Measurements from ENCODE around the gene ZBTB16. TPM values are rescaled to one million over a fixed set of nuclear protein-coding genes. Genes with fewer than 3 reads are reported as not detected.

The ZBTB16 gene
- total RNA-seq, 1 donor from 2014 or later = 21.9 TPM

GRCh38 chr11:114215428-114215827, 155.9 kb downstream of the ZBTB16 start:
- Mint-ChIP-seq H3K27me3 (ENCODE audit: low read depth) (peaks cover 15% of the 10 kb centered on the region), H3K4me1 (ENCODE audit: low read depth) (peaks cover 28% of the 10 kb centered on the region), H3K27ac (ENCODE audit: unreplicated experiment) (no peak overlapping the region), H3K4me3 (ENCODE audit: unreplicated experiment) (no peak overlapping the region), H3K36me3 (ENCODE audit: low read depth) (peaks cover 7% of the 10 kb centered on the region), H3K9me3 (ENCODE audit: low read depth) (no peaks in the 10 kb centered on the region)
- no peak for DNase-seq (ENCODE audit: low spot score)
- TF ChIP-seq, protein P1, sequence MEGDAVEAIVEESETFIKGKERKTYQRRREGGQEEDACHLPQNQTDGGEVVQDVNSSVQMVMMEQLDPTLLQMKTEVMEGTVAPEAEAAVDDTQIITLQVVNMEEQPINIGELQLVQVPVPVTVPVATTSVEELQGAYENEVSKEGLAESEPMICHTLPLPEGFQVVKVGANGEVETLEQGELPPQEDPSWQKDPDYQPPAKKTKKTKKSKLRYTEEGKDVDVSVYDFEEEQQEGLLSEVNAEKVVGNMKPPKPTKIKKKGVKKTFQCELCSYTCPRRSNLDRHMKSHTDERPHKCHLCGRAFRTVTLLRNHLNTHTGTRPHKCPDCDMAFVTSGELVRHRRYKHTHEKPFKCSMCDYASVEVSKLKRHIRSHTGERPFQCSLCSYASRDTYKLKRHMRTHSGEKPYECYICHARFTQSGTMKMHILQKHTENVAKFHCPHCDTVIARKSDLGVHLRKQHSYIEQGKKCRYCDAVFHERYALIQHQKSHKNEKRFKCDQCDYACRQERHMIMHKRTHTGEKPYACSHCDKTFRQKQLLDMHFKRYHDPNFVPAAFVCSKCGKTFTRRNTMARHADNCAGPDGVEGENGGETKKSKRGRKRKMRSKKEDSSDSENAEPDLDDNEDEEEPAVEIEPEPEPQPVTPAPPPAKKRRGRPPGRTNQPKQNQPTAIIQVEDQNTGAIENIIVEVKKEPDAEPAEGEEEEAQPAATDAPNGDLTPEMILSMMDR (IDR thresholded peaks at IDR 0.05) = no peak

GRCh38 chr11:114215871-114216795, 156.6 kb downstream of the ZBTB16 start:
- TF ChIP-seq, protein P1 (IDR thresholded peaks at IDR 0.05) = no peak
- H3K4me1 Mint-ChIP-seq (ENCODE audit: low read depth) = peaks cover 30% of the 10 kb centered on the region
- H3K4me3 Mint-ChIP-seq (ENCODE audit: unreplicated experiment) = no peak overlapping the region
- H3K27ac Mint-ChIP-seq (ENCODE audit: unreplicated experiment) = no peak overlapping the region
- peaks cover 5% of the 10 kb centered on the region for H3K36me3 Mint-ChIP-seq (ENCODE audit: low read depth)
- H3K27me3 Mint-ChIP-seq (ENCODE audit: low read depth) = peaks cover 15% of the 10 kb centered on the region
- no peak for DNase-seq (ENCODE audit: low spot score)
- H3K9me3 Mint-ChIP-seq (ENCODE audit: low read depth) = no peaks in the 10 kb centered on the region

DNA sequence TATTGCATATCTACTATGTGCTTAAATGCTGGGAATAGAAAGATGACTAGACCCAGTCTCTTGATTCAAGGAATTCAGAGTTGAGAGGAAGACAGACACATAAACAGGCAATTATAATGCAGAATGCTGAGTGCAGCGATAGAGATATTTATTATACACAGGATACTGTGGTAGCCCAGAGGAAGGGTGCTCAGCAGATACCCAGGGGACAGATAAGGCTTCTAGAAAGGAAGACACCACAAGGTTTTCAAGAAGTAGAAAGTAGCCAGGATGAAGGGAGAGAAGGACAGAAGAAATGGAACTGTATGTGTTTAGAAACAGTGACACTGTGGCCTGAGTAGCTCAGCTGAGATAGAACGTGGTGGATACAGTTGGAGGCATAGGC, 157.3 kb downstream of the ZBTB16 start:
- Mint-ChIP-seq H3K27ac (ENCODE audit: unreplicated experiment) (no peak overlapping the region), H3K9me3 (ENCODE audit: low read depth) (no peaks in the 10 kb centered on the region), H3K36me3 (ENCODE audit: low read depth) (peaks cover 8% of the 10 kb centered on the region), H3K4me1 (ENCODE audit: low read depth) (peaks cover 30% of the 10 kb centered on the region), H3K4me3 (ENCODE audit: unreplicated experiment) (no peak overlapping the region), H3K27me3 (ENCODE audit: low read depth) (peaks cover 18% of the 10 kb centered on the region)
- TF ChIP-seq, protein P1 (IDR thresholded peaks at IDR 0.05) = no peak
- DNase-seq (ENCODE audit: low spot score) = no peak

DNA sequence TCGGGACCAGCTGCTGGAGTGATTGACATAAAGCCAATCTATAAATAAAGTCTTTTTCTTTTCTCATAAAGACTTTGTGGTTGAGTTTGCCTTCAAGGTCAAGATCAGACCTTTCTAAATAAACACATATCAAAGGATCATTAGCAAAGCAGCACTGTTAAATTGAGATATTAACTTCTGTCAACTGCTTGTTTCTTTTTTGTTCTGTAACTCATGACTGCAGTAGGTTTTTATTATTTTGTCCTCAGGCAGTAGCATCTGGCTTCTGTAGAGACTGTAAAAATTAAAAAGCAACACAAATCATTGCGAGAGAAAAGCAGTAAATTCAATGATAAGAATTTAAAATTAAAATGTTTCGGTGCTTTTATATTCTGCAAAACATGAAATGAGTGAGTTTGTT, 159.0 kb downstream of the ZBTB16 start:
- Mint-ChIP-seq H3K27me3 (ENCODE audit: low read depth) (peaks cover 13% of the 10 kb centered on the region), H3K36me3 (ENCODE audit: low read depth) (peaks cover 9% of the 10 kb centered on the region), H3K4me3 (ENCODE audit: unreplicated experiment) (no peak overlapping the region), H3K27ac (ENCODE audit: unreplicated experiment) (no peak overlapping the region), H3K9me3 (ENCODE audit: low read depth) (no peaks in the 10 kb centered on the region), H3K4me1 (ENCODE audit: low read depth) (peaks cover 30% of the 10 kb centered on the region)
- no peak for DNase-seq (ENCODE audit: low spot score)
- TF ChIP-seq, protein P1 (IDR thresholded peaks at IDR 0.05) = no peak

DNA sequence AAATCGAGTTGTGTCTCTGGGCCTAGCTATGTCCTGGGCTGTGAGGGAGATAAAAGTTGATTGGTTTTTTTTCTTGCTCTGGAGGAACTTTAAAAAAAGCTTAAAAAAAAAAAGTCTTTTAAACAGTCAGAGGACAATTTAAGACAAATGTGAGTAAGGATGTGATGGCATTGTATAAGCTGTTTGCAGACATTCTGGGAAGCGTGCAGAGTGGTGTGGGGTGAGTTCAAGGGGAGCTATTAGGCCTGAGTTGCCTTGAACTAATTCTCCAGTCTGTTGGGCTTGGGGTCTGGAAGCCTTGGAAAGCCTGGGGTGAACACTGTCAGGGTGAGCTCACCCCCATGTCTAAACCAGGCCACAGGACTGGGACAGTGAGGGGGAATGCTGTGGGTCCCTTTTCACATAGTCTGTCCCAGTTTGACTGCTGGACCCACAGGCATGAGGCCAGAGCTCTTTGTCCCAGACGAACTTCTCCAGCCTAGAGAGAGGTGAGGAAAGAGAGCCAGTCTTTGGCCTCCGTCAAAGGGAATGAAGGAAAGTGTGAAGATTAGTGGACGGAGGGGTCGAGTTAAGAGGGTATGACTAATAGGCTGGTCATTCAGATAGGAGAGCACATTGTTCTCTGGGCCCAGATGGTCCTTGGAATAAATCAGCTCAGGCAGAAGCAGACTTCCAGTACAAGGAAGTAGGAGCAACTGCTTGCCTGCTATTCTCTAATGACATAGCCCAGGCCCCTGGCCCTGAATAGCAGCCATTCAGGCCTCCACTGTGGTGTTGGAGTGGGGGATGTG, 160.2 kb downstream of the ZBTB16 start:
- Mint-ChIP-seq H3K27ac (ENCODE audit: unreplicated experiment) (peak overlapping the region; percentile 4), H3K36me3 (ENCODE audit: low read depth) (peaks cover 14% of the 10 kb centered on the region), H3K4me3 (ENCODE audit: unreplicated experiment) (no peak overlapping the region), H3K9me3 (ENCODE audit: low read depth) (no peaks in the 10 kb centered on the region), H3K4me1 (ENCODE audit: low read depth) (peaks cover 27% of the 10 kb centered on the region), H3K27me3 (ENCODE audit: low read depth) (peaks cover 8% of the 10 kb centered on the region)
- no peak for DNase-seq (ENCODE audit: low spot score)
- TF ChIP-seq, protein P1 (IDR thresholded peaks at IDR 0.05) = no peak
